ENCODE measurements around the gene NAXE.
A peak's percentile ranks its signal among the peaks of the same experiment; 100 is the strongest.
"Not testable (repeated sequence)": the region's sequence is repeated elsewhere in the genome, so short reads cannot be mapped to it uniquely, and the experiment has no call there.

Gene NAXE
- 14.4 reads per million, percentile 39 among the genes with 10 or more reads in this experiment for total RNA-seq

- DNase-seq: peak; percentile 62
These were observed at the start of gene NAXE for GRCh38 chr1:156591432-156592157. NAXE (plus strand) TSS chr1:156591776; CDS start chr1:156591805, 29 bp downstream.

DNA sequence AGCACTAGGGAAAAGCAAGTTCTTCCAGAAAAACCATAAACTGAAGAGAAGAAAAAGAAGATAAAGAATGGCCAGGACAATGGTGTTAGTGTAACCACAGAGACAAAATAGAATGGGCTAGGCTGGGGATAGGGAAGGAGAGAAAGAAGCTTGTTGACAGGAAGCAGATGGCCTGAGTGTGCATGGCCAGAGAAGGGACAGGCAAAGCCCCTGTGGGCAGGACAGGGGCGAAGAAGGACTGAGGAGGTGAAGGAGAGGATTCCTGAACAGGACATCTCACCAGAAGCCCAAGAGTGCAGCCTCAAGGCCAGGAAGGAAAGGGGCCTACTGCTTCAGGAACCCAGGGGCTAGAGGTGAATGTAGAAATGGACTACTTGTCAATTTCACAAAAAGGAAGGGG lies 48.5 kb upstream of the NAXE start:
- DNase-seq: no peak

- DNase-seq: no peak
These were observed 46.9 kb upstream of the NAXE start for GRCh38 chr1:156544592-156545102.

GRCh38 chr1:156546267-156546666 lies 45.3 kb upstream of the NAXE start:
- no peak for DNase-seq

DNA sequence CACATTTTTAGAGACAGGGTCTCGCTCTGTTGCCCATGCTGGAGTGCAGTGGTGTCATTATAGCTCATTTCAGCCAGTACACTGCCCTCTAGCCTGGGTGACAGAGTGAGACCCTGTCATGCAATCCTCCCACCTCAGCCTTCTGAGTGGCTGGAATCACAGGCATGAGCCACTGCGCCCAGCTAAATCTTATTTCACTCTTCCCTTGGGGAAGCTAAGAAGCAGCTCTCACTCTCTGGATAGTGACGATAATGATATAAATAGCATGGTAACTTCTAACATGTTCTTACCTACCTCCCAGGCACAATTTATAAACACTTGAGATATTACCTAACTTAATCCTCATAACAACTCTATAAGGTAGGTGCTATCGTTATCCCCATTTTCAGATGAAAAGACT lies 44.1 kb upstream of the NAXE start:
- no peak for DNase-seq

- DNase-seq: no peak
These were observed 43.6 kb upstream of the NAXE start for GRCh38 chr1:156547982-156548381.

DNA sequence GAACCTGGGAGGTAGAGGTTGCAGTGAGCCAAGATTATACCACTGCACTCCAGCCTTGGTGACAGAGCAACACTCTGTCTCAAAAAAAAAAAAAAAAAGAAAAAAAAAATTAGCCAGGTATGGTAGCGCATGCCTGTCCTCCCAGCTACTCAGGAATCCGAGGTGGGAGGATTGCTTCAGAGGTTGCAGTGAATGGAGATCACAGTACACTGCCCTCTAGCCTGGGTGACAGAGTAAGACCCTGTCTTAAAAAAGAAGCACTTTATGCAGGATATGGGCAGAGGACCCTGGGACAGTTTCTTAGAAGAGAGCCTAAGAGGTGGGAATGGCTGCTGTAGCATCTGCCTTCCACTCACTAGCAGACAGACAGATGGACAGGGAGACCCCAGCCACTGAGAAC lies 42.2 kb upstream of the NAXE start:
- DNase-seq: no peak

- DNase-seq: no peak
These were observed 41.7 kb upstream of the NAXE start for GRCh38 chr1:156549831-156550230.

- DNase-seq: no peak
These were observed 41.2 kb upstream of the NAXE start for GRCh38 chr1:156550346-156550745.

DNA sequence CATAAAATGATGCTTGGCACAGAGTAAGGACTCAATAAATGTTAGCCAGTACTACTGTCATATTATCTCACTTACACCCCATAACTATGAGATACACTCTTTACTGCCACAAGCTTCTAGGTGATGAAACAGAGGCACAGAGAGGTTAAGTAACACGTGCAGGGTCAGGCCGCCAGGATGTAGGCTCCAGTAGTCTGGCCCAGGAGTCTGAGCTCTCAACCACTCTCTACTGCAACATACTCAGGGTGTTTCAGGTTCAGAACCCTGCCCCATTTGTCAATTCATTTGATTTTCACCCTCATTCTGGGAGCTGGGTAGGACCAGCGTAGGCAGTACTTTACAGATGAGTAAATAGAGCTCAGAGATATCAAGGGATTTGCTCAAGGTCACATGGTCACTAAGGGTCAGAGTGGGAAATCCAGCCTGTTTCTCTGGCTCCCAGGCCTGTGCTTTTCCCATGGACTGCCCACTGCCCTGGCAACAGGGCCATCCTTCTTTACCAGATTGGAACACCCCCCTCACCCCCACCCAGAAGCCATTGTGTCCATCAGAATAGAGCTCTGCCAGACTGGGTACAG lies 40.4 kb upstream of the NAXE start:
- no peak for DNase-seq

DNA sequence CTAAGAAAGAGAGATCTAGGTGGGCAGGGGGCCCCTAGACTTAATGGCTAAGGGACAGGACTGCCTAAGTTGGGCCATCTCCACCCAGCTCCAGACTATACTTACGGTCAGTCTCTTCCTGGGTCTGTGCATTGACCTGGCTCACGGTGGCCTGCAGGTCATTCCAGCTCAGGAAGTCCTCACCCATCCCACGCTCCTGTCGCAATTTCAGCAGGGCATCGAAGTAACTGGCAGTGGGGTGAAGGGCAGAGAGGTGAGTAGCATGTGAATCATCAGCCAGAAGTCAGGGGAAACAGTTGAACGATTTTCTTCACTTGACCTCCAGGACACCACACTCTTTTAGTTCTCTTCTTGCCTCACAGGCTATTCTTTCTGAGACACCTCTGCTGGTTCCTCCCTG lies 39.7 kb upstream of the NAXE start:
- no peak for DNase-seq

GRCh38 chr1:156552518-156552917 lies 39.1 kb upstream of the NAXE start:
- DNase-seq: no peak

- not testable (repeated sequence) for DNase-seq
These were observed 38.6 kb upstream of the NAXE start for GRCh38 chr1:156552937-156553336.

- DNase-seq: no peak
These were observed 37.6 kb upstream of the NAXE start for GRCh38 chr1:156553860-156554485.

- no peak for DNase-seq
These were observed 36.6 kb upstream of the NAXE start for GRCh38 chr1:156554971-156555370.

DNA sequence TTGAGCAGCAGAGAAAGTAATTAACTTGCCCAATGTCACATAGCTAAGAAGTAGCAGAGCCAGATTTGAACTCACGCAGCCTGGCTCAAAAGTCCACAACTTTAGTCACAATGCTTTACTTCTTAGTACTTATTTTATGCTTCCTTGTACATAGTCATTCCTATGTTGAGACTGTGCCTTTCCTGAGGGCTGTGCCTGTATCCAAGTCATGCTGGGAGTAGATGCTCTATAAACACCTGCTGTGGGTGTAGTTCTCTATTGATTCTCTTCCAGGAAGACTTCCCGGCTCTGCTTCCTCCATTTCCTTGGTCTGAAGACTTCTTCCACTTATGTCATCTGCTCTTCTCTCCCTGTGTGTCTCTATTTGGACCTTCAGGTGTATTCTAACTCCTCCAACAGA lies 35.9 kb upstream of the NAXE start:
- no peak for DNase-seq

DNA sequence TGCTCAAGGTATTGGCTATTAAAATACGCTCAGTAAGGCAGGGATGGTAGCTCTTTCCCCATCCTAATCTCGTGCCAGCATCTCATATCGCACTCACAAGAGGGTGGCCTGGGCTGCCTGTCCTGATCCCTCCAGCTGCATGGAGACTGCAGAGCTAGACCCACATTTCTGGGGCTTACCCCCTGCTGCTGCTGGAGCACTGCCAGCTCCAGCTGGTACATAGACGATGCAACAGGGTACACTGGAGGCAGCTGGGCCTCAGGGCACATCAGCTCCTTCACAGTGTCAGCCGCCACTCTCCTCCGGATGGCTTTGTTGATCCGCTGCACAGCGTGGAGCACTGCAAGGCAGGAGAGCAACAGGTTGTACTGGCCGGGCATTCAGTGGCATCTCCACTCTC lies 35.2 kb upstream of the NAXE start:
- no peak for DNase-seq

- DNase-seq: no peak
These were observed 32.3 kb upstream of the NAXE start for GRCh38 chr1:156559086-156559796.

GRCh38 chr1:156559797-156560385 lies 31.7 kb upstream of the NAXE start:
- no peak for DNase-seq

GRCh38 chr1:156560585-156561163 lies 30.9 kb upstream of the NAXE start:
- no peak for DNase-seq

DNA sequence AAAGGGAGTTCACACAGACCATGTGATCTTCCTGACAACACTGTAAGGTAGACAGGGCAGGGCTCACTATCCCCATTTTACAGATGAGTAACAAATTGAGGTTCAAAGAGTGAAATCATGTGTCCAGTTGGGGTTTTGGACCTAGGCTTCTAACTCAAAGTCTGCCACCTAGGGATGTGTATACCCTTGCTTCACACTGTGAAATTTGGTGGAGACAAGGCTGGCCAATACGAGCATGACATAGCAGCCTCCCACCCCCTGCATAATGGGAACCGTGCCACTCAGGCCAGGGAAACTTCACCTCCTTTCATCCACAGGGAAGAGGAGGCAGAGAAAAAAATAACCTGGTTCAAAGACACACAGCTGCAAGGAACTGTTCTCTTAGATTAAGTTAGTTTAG lies 26.1 kb upstream of the NAXE start:
- no peak for DNase-seq

DNA sequence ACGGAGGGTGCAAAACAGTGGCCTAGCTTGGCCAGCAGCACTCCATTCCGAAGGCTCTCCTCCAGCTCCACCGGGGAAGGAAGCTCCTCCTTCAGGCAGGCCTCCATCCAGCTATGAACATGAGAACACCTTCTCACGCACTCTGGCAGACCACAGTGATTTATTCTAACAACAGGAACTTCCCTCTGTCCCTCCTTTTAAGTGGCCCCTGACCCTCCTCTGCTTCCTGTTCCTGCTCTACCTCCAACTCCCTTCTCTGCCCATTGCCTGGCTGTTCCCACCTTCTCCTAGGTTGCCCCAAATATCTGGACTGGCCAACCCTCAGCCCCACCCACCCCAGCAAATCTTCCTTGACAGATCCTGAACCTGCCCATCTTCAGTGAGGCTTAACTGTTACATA lies 25.1 kb upstream of the NAXE start:
- DNase-seq: no peak
